SK-N-SH (cell line): ENCODE data around the gene HRH3. TPM values are rescaled to one million over a fixed set of nuclear protein-coding genes. Genes with fewer than 3 reads are reported as not detected.

ENCODE experiments used
- CTCF ChIA-PET: fragments of 300-600, 350-600 bp; formaldehyde crosslinking; extraction: SDS; loops from one replicate; lab custom pipeline; 2021; lab: Yijun Ruan, JAX
- POLR2A ChIA-PET: fragments of 350-600 bp; sonication (Branson Sonifier 250); formaldehyde crosslinking; extraction: SDS; loops from one replicate; lab custom pipeline; 2020; ENCODE audit warnings: antibody characterized with exemption, inconsistent platforms; lab: Yijun Ruan, JAX
- DNase-seq: peaks from one replicate; pipeline ENCODE4 v3.0.0; 2012
- H2AFZ ChIP-seq: fragments of 200-600 bp; sonication (generic); 2 replicates; pipeline ENCODE4 v1.8.1; 2016; ENCODE audit warnings: antibody characterized with exemption, mild to moderate bottlenecking, low read depth
- H3F3A ChIP-seq: fragments of 200-600 bp; sonication (generic); replicated peaks from 2 replicates; pipeline ENCODE3; 2016; ENCODE audit warnings: antibody characterized with exemption, mild to moderate bottlenecking; ENCODE audit not compliant: insufficient read depth
- H3K27ac ChIP-seq, 2 experiments: fragments of 200-500 bp in 1 of 2; fragments of 200-600 bp in 1 of 2; sonication (Bioruptor generic) in 1 of 2; sonication (generic), shearing (Covaris generic) in 1 of 2; 2 replicates each; pipeline versions ENCODE4 v1.5.1 to v1.6.1; 2014 to 2016; ENCODE audit warnings: low read depth in 2 of 2, inconsistent platforms in 1 of 2, low read length in 1 of 2, mild to moderate bottlenecking in 1 of 2, mixed read lengths in 1 of 2
- H3K27me3 ChIP-seq: fragments of 200-600 bp; sonication (generic), shearing (Covaris generic); 2 replicates; pipeline ENCODE4 v1.6.1; 2016; ENCODE audit warnings: mixed run types; ENCODE audit not compliant: insufficient read depth
- H3K36me3 ChIP-seq, 2 experiments: fragments of 200-500 bp in 1 of 2; fragments of 200-600 bp in 1 of 2; sonication (Bioruptor generic) in 1 of 2; sonication (generic) in 1 of 2; replicated peaks in 1 of 2; 2 replicates each; pipeline versions ENCODE3 to v1.5.1; 2014 to 2016; ENCODE audit warnings: low read length in 1 of 2, mild to moderate bottlenecking in 1 of 2; ENCODE audit not compliant: insufficient read depth in 2 of 2, control insufficient read depth in 1 of 2
- H3K4me1 ChIP-seq, 2 experiments: fragments of 200-500 bp in 1 of 2; fragments of 200-600 bp in 1 of 2; sonication (Bioruptor generic) in 1 of 2; sonication (generic), shearing (Covaris generic) in 1 of 2; 2 replicates each; pipeline versions ENCODE4 v1.5.1 to v1.6.1; 2014 to 2016; ENCODE audit warnings: low read depth in 1 of 2, low read length in 1 of 2, mixed run types in 1 of 2; ENCODE audit not compliant: insufficient read depth in 2 of 2, control insufficient read depth in 1 of 2
- H3K4me2 ChIP-seq: fragments of 200-600 bp; sonication (generic), shearing (Covaris generic); 2 replicates; pipeline ENCODE4 v1.6.1; 2017; ENCODE audit warnings: mixed run types
- H3K4me3 ChIP-seq, 2 experiments: fragments of 200-500 bp in 1 of 2; fragments of 200-600 bp in 1 of 2; sonication (Bioruptor generic) in 1 of 2; sonication (generic), shearing (Covaris generic) in 1 of 2; 2 replicates each; pipeline versions ENCODE4 v1.5.1 to v1.8.1; 2014 to 2016; ENCODE audit warnings: low read depth in 2 of 2, inconsistent platforms in 1 of 2, low read length in 1 of 2, mild to moderate bottlenecking in 1 of 2, mixed read lengths in 1 of 2, moderate library complexity in 1 of 2
- H3K79me2 ChIP-seq: fragments of 200-600 bp; sonication (generic); 2 replicates; pipeline ENCODE4 v1.8.1; 2017; ENCODE audit warnings: mild to moderate bottlenecking; ENCODE audit not compliant: insufficient read depth
- H3K9ac ChIP-seq: fragments of 200-600 bp; sonication (generic); 2 replicates; pipeline ENCODE4 v1.6.1; 2017; ENCODE audit warnings: mixed run types
- H3K9me2 ChIP-seq: fragments of 200-600 bp; sonication (generic); 2 replicates; pipeline ENCODE4 v1.6.1; 2017; ENCODE audit warnings: mixed run types
- H3K9me3 ChIP-seq: fragments of 200-600 bp; sonication (generic); 2 replicates; pipeline ENCODE4 v1.6.1; 2017; ENCODE audit warnings: mixed run types, mild to moderate bottlenecking, moderate library complexity
- H4K20me1 ChIP-seq: fragments of 200-600 bp; sonication (generic); 2 replicates; pipeline ENCODE4 v1.6.1; 2017; ENCODE audit warnings: mild to moderate bottlenecking, mixed run types; ENCODE audit not compliant: insufficient read depth
- EZH2phosphoT487 ChIP-seq: fragments of 200-600 bp; sonication (generic); IDR thresholded peaks from 2 replicates; pipeline ENCODE4 v1.6.1; 2017; ENCODE audit warnings: low read depth, mixed run types, mild to moderate bottlenecking, antibody characterized with exemption, moderate library complexity, borderline replicate concordance
- GABPA ChIP-seq: IDR thresholded peaks from 2 replicates; pipeline ENCODE4 v1.4.0; 2012; ENCODE audit warnings: low read depth, mild to moderate bottlenecking
- IRF3 ChIP-seq: fragments of 150-350 bp; IDR thresholded peaks from 2 replicates; pipeline ENCODE4 v1.6.1; 2016; ENCODE audit warnings: mild to moderate bottlenecking, low read depth, low read length
- JUND ChIP-seq: IDR thresholded peaks from 2 replicates; pipeline ENCODE4 v1.4.0; 2012
- NFIC ChIP-seq: IDR thresholded peaks from 2 replicates; pipeline ENCODE4 v1.4.0; 2012; ENCODE audit warnings: borderline replicate concordance
- RAD21 ChIP-seq: IDR thresholded peaks from 2 replicates; pipeline ENCODE4 v1.6.1; 2012; ENCODE audit warnings: mild to moderate bottlenecking, low read length
- RCOR1 ChIP-seq: fragments of 150-350 bp; IDR thresholded peaks from 2 replicates; pipeline ENCODE4 v1.6.1; 2017; ENCODE audit warnings: antibody characterized with exemption, low read length
- REST ChIP-seq: IDR thresholded peaks from 2 replicates; pipeline ENCODE4 v1.6.1; 2012; ENCODE audit warnings: mild to moderate bottlenecking, low read depth, low read length, moderate library complexity
- TAF1 ChIP-seq: IDR thresholded peaks from 2 replicates; pipeline ENCODE4 v1.6.1; 2012; ENCODE audit warnings: low read depth, mild to moderate bottlenecking, low read length, moderate library complexity, borderline replicate concordance
- TEAD4 ChIP-seq: IDR thresholded peaks from 2 replicates; pipeline ENCODE4 v1.4.0; 2012; ENCODE audit warnings: mild to moderate bottlenecking, borderline replicate concordance; ENCODE audit not compliant: insufficient read depth
- USF1 ChIP-seq: IDR thresholded peaks from 2 replicates; pipeline ENCODE4 v1.4.0; 2012; ENCODE audit warnings: low read depth, borderline replicate concordance
- ZBTB33 ChIP-seq: IDR thresholded peaks from 2 replicates; pipeline ENCODE4 v1.4.0; 2012; ENCODE audit warnings: low read depth, borderline replicate concordance
- WGBS: methylation state at CpG from one replicate; pipeline ENCODE4 v1.1.6; 2017; ENCODE audit warnings: low lambda C conversion rate; 5-methylcytosine and 5-hydroxymethylcytosine counted together
- polyA plus RNA-seq, 3 experiments: library from polyadenylated mRNA; depleted of rRNA; stranded (reverse); fragments of >200 nt; gene quantifications; 2 replicates each; pipeline ENCODE4 v1.2.3, GENCODE V29; 2012

Gene HRH3
- polyA plus RNA-seq, 1 of the 3 experiments (the other 2 are of a cell fraction) = 0.02 TPM

GRCh38 chr20:62176866-62177265 is 43.2 kb downstream of the HRH3 start:
- TF ChIP-seq TEAD4 (no peak), RAD21 (peak; percentile 13; the same call in 1 of the 2 replicates)
- ChIA-PET POLR2A (interaction anchor here (0.7 to 1.0 kb wide), 3 partner anchors 25 to 110 kb away, joined by 3 to 4 read pairs (median 3); no protein-coding TSS in a partner anchor), CTCF (interaction anchor here (1.6 to 1.8 kb wide), 2 partner anchors 40 to 166 kb away, joined by 4 to 6 read pairs; no protein-coding TSS in a partner anchor)
- Histone ChIP-seq H3K36me3 (peaks cover 14 to 31% of the 10 kb centered on the region in 2 experiments), H3K9me2 (no peaks in the 10 kb centered on the region), H3K27me3 (no peaks in the 10 kb centered on the region), H3K9me3 (no peaks in the 10 kb centered on the region), H3K9ac (no peak overlapping the region), H3K27ac (peak overlapping the region in 1 of 2 experiments; percentile 81; a peak in 2 of 4 replicates), H2AFZ (no peak overlapping the region), H4K20me1 (no peaks in the 10 kb centered on the region), H3F3A (peaks cover 18% of the 10 kb centered on the region), H3K79me2 (peaks cover under 1% of the 10 kb centered on the region; the same call in 1 of the 2 replicates), H3K4me1 (peaks cover 0 to 12% of the 10 kb centered on the region in 2 experiments; a peak in 1 of 4 replicates), H3K4me3 (no peak overlapping the region), H3K4me2 (no peak overlapping the region)
- 79% methylated on average over 15 of the region's 15 CpGs for WGBS
- peak; percentile 75 for DNase-seq

- no peak overlapping the region for H2AFZ ChIP-seq
- peaks cover 7% of the 10 kb centered on the region for H3F3A ChIP-seq
- H3K4me2 ChIP-seq = no peak overlapping the region
- H3K27me3 ChIP-seq = no peaks in the 10 kb centered on the region
- ChIA-PET CTCF (interaction anchor here (1.8 to 2.6 kb wide), 2 partner anchors 19 to 165 kb away, joined by 6 to 11 read pairs; no protein-coding TSS in a partner anchor), POLR2A (no interaction called here)
- no peaks in the 10 kb centered on the region for H3K9me2 ChIP-seq
- H3K27ac ChIP-seq = no peak overlapping the region
- peaks cover 0 to 12% of the 10 kb centered on the region in 2 experiments; a peak in 1 of 4 replicates for H3K4me1 ChIP-seq
- H3K4me3 ChIP-seq = no peak overlapping the region
- TF ChIP-seq REST = no peak
- no peak for TF ChIP-seq JUND
- no peak for TF ChIP-seq ZBTB33
- no peak for TF ChIP-seq EZH2phosphoT487
- no peak for TF ChIP-seq USF1
- TF ChIP-seq NFIC = no peak
- TF ChIP-seq RCOR1 = no peak
- no peak for TF ChIP-seq TAF1
- no peak for TF ChIP-seq IRF3
- no peak for TF ChIP-seq GABPA
- no peak for TF ChIP-seq RAD21
- no peaks in the 10 kb centered on the region for H3K79me2 ChIP-seq
- no peak overlapping the region for H3K9ac ChIP-seq
- WGBS = 96% methylated on average over 4 of the region's 10 CpGs
- DNase-seq = no peak
- no peaks in the 10 kb centered on the region for H3K9me3 ChIP-seq
- H4K20me1 ChIP-seq = no peaks in the 10 kb centered on the region
- peaks cover 16 to 25% of the 10 kb centered on the region in 2 experiments for H3K36me3 ChIP-seq
These were observed 44.4 kb downstream of the HRH3 start for GRCh38 chr20:62175711-62176110.
